GM12872 (cell line): ENCODE results near the gene CARMIL1.

ENCODE experiments used
- CTCF ChIP-seq: IDR thresholded peaks from 3 replicates; pipeline ENCODE4 v1.5.1; 2011; ENCODE audit warnings: low read depth, mild to moderate bottlenecking, low read length, moderate library complexity; ENCODE audit not compliant: insufficient read depth

CARMIL1 gene

DNA sequence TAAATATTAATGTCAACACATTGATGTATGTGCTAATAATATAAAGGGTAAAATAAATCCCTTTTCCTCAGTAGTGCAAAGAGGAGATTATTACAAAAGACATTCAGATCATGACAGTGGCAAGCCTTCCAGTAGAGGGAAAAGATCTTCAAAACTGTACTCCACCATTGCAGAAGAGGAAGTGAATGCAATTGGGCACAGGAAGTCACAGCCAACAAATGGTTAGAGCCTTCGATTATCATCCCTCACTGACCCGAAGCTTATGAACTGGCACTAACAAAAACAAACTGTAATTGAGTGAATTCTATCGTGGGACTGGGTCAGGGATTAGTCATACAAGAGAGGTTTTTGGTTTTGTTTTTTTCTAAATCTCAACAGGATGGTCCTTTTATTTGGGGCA lies 333.5 kb downstream of the CARMIL1 start:
- no peak for TF ChIP-seq CTCF

- no peak for TF ChIP-seq CTCF
Measured at GRCh38 chr6:25613415-25613814, 334.2 kb downstream of the CARMIL1 start.

DNA sequence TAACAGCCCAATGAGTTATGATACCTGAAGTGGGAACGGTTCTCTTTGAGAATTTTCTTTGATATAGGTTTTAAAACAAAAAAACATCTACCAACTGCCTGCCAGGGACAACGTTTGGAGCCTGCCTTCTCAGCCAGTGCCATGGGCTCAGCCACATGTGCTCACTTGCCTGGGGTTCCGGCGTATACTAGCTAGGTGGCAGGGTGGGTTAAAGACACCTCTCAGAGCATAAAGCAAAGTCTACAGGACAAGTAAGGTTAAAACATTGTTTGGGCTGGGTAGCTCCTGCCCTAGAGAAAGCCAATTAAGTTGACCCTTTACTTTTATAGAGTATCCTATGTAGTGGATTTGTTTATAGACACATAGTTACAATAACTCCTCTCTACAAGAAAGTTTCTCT lies 334.9 kb downstream of the CARMIL1 start:
- no peak for TF ChIP-seq CTCF

DNA sequence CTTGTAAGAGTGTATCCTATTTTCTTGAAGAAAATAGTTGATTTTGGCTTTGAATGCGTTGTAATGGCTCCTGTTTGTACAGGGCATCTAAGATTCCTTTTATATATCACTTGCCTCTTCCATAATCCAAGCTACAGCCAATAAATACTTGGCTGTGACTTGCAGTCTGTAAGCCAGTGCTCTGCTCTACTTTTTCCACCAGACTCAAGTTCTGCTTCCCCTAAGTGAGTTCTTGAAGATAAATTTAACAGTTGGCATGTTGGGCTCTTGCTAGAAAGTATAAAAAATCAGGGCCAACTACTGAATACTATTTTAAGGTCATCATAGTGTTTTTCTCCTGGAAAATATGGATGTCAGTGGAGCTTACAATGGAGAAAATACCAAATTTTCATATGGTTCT lies 336.3 kb downstream of the CARMIL1 start:
- TF ChIP-seq CTCF, result no peak

GRCh38 chr6:25617997-25618396 lies 338.8 kb downstream of the CARMIL1 start:
- no peak for TF ChIP-seq CTCF

- TF ChIP-seq CTCF, result no peak
Measured at GRCh38 chr6:25619217-25619616, 340.0 kb downstream of the CARMIL1 start.

DNA sequence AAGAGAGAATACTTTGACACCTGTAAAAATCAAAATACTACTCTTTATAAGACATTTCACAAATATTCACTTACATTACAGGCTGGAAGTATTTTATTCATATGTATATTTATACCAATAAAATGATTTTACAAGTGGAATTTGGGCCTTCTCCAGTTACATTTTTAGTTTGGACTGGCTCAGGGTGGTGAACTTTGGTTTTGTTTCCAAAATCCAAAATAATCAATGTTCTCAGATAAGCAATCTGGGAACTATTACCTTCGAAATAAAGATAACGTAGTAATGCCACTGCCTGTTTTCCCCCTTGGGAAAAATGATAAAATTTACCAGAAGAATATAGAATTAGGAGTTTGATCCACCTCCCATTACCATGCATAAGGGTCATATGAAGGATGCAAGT lies 341.2 kb downstream of the CARMIL1 start:
- no peak for TF ChIP-seq CTCF

DNA sequence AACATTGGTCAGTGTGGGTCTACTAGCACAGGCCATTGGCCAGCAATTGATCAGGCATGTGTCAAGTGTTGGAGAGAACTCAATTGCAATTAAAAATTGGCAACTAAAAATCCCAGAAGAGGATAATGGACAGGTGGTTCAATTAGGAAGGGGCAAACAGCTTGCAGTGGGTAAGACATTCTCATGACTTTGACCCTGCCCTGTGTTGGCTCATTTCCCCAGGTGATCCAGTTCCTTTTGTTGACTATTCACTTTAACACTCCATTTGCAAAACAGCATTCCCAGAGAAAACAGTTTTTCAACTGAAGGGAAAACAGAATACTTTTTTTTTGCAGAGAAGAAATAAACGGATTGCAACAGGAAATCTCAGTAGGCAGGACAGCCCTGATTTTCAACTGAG lies 343.9 kb downstream of the CARMIL1 start:
- TF ChIP-seq CTCF, result no peak
